Esophagus squamous epithelium (tissue), 4 donors: Measurements from ENCODE around the gene MAP3K7CL.

Experiments used
- POLR2A ChIP-seq, 4 donors: fragments of 450-650 bp; IDR thresholded peaks; one replicate each; pipeline ENCODE4 v1.6.1; 2017; ENCODE audit warnings: antibody characterized with exemption in 4 of 4, mild to moderate bottlenecking in 4 of 4, moderate library complexity in 3 of 4
- TF ChIP-seq, protein P1 (sequence below), 6 experiments: fragments of 450-650 bp in 4 of 6; fragments of 200-600 bp in 2 of 6; sonication (generic) in 2 of 6; IDR thresholded peaks; one replicate each; pipeline ENCODE4 v1.5.1; 2016 to 2019; ENCODE audit warnings: antibody characterized with exemption in 6 of 6, mild to moderate bottlenecking in 4 of 6, moderate library complexity in 4 of 6

DNA sequence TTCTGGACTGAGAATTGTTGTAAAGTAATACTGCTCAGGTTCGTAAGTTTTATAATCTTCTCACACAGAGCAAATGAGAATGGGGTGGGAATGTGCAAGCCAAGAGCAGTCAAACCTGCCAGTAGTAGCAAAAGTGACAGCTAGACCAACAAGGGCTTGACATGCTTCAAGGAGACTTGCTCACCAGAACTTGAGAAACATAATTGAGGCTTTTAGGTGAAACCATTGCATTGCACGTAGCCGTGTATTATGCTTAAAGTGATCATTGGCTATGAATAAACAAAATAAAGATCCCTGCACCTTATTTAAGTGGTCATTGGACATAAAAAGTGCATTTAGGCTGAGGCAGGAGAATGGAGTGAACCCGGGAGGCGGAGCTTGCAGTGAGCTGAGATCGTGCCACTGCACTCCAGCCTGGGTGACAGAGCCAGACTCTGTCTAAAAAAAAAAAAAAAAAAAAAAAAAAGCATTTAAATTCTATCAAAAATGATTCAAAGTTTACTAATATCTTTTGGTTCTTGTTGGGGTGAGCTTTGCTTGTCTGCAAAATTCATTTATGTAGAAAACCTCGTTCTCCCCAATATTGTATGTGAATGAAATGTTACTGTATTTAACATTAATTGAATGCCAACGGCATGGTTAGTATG, 45.2 kb upstream of the MAP3K7CL start:
- TF ChIP-seq, protein P1, sequence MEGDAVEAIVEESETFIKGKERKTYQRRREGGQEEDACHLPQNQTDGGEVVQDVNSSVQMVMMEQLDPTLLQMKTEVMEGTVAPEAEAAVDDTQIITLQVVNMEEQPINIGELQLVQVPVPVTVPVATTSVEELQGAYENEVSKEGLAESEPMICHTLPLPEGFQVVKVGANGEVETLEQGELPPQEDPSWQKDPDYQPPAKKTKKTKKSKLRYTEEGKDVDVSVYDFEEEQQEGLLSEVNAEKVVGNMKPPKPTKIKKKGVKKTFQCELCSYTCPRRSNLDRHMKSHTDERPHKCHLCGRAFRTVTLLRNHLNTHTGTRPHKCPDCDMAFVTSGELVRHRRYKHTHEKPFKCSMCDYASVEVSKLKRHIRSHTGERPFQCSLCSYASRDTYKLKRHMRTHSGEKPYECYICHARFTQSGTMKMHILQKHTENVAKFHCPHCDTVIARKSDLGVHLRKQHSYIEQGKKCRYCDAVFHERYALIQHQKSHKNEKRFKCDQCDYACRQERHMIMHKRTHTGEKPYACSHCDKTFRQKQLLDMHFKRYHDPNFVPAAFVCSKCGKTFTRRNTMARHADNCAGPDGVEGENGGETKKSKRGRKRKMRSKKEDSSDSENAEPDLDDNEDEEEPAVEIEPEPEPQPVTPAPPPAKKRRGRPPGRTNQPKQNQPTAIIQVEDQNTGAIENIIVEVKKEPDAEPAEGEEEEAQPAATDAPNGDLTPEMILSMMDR (IDR thresholded peaks at IDR 0.05): no peak
- no peak for TF ChIP-seq POLR2A (IDR thresholded peaks at IDR 0.05)
